KOPT-K1 (cell line): ENCODE measurements around the gene TMEM212.
"Not testable (repeated sequence)": the region's sequence is repeated elsewhere in the genome, so short reads cannot be mapped to it uniquely, and the experiment has no call there.

Experiments used
- H3K27ac ChIP-seq: fragments of 200-600 bp; sonication (generic); 2 replicates; pipeline ENCODE4 v1.5.1; 2016; ENCODE audit warnings: antibody characterized with exemption, mild to moderate bottlenecking, low read depth, low read length; ENCODE audit not compliant: poor library complexity, severe bottlenecking
- H3K36me3 ChIP-seq: fragments of 200-600 bp; sonication (generic); 2 replicates; pipeline ENCODE4 v1.5.1; 2017; ENCODE audit warnings: antibody characterized with exemption, mild to moderate bottlenecking, low read length, moderate library complexity; ENCODE audit not compliant: insufficient read depth
- H3K9me3 ChIP-seq: fragments of 200-600 bp; sonication (generic); 2 replicates; pipeline ENCODE4 v1.5.1; 2017; ENCODE audit warnings: antibody characterized with exemption, low read length, mild to moderate bottlenecking; ENCODE audit not compliant: insufficient read depth, poor library complexity, severe bottlenecking

TMEM212 gene

GRCh38 chr3:171851660-171852058, 8.5 kb downstream of the TMEM212 start:
- Histone ChIP-seq H3K36me3 (no peaks in the 10 kb centered on the region), H3K9me3 (peaks cover 12% of the 10 kb centered on the region), H3K27ac (no peak overlapping the region)

- Histone ChIP-seq H3K36me3 (no peaks in the 10 kb centered on the region), H3K27ac (no peak overlapping the region), H3K9me3 (peaks cover 12% of the 10 kb centered on the region)
Observed at GRCh38 chr3:171854649-171855305, 11.6 kb downstream of the TMEM212 start.

DNA sequence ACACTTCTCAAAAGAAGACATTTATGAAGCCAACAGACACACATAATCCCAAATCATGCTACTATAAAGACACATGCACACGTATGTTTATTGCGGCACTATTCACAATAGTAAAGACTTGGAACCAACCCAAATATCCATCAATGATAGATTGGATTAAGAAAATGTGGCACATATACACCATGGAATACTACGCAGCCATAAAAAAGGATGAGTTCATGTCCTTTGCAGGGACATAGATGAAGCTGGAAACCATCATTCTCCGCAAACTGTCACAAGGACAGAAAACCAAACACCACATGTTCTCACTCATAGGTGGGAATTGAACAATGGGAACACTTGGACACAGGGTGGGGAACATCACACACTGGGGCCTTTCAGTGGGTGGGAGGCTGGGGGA, 15.6 kb downstream of the TMEM212 start:
- not testable (repeated sequence) for H3K36me3 ChIP-seq, H3K9me3 ChIP-seq, H3K27ac ChIP-seq

DNA sequence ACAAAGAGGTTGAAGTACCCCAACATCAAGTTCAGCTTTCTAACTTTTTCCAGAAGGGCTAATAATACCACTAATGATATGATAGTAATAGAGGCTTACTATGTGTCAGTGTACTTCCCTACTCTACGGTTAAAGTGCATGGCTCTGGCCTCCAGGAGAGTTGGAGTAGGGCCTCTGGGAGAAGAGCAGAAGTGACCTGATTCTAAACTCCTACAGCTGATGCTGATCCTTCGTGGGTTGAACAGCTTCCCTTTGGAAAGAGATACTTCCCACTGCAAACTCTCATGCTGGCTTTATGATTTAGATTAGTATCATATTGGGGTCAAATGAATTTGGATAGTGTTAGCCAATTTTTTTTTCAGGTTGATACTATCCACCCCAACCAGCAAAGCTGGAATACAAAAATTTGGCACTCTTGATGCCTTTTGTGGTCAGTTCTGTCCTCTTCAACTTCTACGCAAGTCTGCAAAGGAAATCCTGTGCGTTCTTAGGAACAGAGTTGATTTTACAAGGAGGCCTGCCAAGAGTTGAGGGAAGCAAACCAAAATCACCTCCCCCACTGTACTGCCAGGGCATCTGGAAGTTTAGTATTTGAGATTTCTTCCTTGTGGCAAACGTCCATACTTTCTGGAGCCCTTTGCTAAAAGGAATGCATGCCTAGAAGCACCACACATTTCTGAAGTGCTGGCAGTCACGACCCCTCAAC, 17.8 kb downstream of the TMEM212 start:
- no peak overlapping the region for H3K27ac ChIP-seq
- H3K36me3 ChIP-seq: no peaks in the 10 kb centered on the region
- no peaks in the 10 kb centered on the region for H3K9me3 ChIP-seq

GRCh38 chr3:171862392-171862791, 19.2 kb downstream of the TMEM212 start:
- Histone ChIP-seq H3K9me3 (no peaks in the 10 kb centered on the region), H3K27ac (no peak overlapping the region), H3K36me3 (no peaks in the 10 kb centered on the region)

- Histone ChIP-seq H3K36me3 (no peaks in the 10 kb centered on the region), H3K9me3 (no peaks in the 10 kb centered on the region)
Observed at GRCh38 chr3:171862993-171863521, 19.9 kb downstream of the TMEM212 start.

GRCh38 chr3:171863920-171864319, 20.8 kb downstream of the TMEM212 start:
- H3K27ac ChIP-seq: no peak overlapping the region
- H3K9me3 ChIP-seq: no peaks in the 10 kb centered on the region
- H3K36me3 ChIP-seq: no peaks in the 10 kb centered on the region

More at GRCh38 chr3:171862993-171863521, 19.9 kb downstream of the TMEM212 start:
- H3K27ac ChIP-seq: no peak overlapping the region

DNA sequence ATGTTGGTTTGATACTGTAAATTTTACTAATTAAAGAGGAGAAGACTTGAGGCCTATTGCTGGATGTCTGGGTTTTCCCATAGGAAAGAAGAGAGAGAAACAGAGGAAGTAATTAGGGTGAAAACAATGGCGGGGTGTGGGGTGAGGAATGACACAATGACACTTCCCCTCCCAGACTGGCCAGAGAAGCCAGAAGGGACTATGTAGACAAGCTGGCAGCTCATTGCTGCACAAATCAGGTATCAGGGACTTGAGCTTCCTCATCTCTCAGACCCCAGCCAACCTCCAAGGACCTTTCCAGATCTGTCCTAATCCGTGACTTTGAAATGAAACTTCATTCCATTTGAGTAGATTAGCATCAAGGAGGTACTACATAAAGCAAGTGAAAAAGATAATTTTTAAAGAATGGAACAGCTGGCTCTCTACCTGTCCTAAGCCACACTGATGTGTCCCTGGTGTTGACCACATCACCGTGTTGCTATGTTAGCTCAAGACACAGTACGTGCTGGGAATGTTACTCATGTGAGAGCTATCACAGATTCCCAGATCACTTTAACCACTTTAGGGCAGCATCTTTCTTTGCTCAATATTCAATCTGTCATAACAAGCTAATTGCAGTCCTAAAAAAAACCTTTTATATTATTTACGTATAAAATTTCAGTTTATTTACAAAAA, 22.2 kb downstream of the TMEM212 start:
- Histone ChIP-seq H3K9me3 (no peaks in the 10 kb centered on the region), H3K27ac (no peak overlapping the region), H3K36me3 (no peaks in the 10 kb centered on the region)

DNA sequence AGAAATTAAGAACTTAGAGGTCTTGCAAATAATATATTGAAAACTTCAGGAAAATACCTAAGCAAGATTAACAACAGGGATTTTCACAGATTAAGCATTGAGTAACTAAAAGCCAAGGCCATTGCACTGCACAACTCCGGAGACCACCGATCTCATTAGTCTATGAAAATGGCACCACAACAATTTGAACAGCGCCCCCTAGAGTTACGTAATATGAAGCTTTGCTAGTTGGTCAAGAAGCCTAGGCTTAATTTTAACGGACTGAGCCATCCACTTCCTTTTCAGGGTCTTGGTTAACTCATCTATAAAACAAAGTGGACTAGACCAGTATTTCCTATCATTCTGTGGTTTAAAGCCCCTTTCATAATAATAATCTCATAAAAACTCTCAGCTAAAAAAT, 24.8 kb downstream of the TMEM212 start:
- Histone ChIP-seq H3K9me3 (no peaks in the 10 kb centered on the region), H3K27ac (no peak overlapping the region), H3K36me3 (no peaks in the 10 kb centered on the region)

- Histone ChIP-seq H3K27ac (no peak overlapping the region), H3K36me3 (no peaks in the 10 kb centered on the region), H3K9me3 (no peaks in the 10 kb centered on the region)
Observed at GRCh38 chr3:171871392-171872274, 28.5 kb downstream of the TMEM212 start.

- H3K36me3 ChIP-seq: no peaks in the 10 kb centered on the region
- H3K27ac ChIP-seq: no peak overlapping the region
- no peaks in the 10 kb centered on the region for H3K9me3 ChIP-seq
Observed at GRCh38 chr3:171873580-171873979, 30.4 kb downstream of the TMEM212 start.

DNA sequence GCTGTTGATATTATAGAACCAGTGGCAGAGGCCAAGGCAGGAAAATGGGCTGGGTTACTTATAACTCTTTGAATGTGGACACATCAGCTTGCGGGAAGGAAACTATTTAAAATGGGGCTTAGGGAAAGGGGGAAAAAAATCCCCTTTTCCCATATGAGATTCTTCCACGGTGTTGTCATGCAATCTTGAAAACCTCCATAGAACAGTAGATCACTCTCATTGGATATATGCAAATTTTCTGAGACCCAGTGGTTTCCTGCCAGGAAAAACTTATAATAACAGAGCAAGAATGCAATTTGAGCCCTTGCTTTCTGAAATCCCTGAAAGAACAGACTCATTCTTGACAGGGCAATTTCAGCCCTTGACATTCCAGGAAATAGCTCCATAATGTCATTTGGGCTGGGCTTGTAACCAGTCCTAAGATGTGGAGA, 31.1 kb downstream of the TMEM212 start:
- Histone ChIP-seq H3K9me3 (no peaks in the 10 kb centered on the region), H3K27ac (no peak overlapping the region), H3K36me3 (no peaks in the 10 kb centered on the region)

DNA sequence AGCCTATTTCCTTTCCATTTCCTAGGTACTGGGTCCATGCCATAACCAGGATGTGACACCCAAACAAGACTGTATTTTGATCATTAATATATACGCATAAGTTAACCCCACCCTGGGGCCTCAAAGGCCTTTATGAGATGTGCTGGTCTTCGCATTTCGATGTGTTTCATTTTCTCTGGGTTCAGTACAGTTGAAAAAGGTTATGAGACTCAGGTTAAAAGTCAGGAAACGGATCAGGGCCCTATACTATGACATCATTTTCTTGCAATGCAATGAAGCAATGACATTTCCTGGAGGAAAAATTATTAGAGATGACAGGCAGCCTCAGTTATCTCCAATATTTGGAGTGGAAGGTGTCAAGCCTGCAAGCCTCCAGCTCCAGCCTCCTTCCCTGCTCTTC, 31.7 kb downstream of the TMEM212 start:
- H3K36me3 ChIP-seq: no peaks in the 10 kb centered on the region
- no peaks in the 10 kb centered on the region for H3K9me3 ChIP-seq
- H3K27ac ChIP-seq: no peak overlapping the region

DNA sequence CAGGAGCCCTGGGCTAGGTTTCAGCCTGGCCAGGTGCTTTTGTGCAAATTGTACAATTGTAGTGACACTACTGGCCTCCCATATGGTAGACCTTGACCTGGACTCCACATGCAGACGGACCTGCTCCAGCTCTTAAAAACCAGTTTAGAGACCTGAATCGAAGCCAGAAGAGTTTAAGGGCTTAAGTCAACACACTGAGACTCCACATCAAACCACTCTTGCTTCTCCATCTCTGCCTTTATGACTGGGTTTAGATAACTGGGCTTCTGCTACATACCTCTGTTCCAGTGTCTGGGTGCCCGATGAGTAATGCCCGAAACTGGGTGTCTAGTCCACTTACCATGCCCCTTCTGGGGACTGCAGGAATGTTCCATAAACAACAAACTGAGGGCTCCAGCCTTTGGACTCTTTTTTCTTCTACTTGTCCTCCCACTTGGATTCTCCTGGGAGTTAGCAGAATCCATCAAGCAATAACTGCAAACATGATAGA, 32.8 kb downstream of the TMEM212 start:
- no peak overlapping the region for H3K27ac ChIP-seq
- no peaks in the 10 kb centered on the region for H3K9me3 ChIP-seq
- no peaks in the 10 kb centered on the region for H3K36me3 ChIP-seq
